ENCODE data around the gene FOSL1.
A peak's percentile ranks its signal among the peaks of the same experiment; 100 is the strongest.

The FOSL1 gene

GRCh38 chr11:65870706-65871681, 29.2 kb downstream of the FOSL1 start:
- Histone ChIP-seq H3K27me3 (ENCODE audit: control insufficient read depth, insufficient read depth, low read length) (peaks cover 15% of the 10 kb centered on the region), H3K4me1 (ENCODE audit: control insufficient read depth, insufficient read depth, low read length) (no peaks in the 10 kb centered on the region), H3K4me3 (ENCODE audit: low read depth, low read length) (no peak overlapping the region), H3K36me3 (ENCODE audit: control insufficient read depth, insufficient read depth, low read length) (no peaks in the 10 kb centered on the region), H3K9ac (ENCODE audit: low read depth, low read length) (no peak overlapping the region), H3K9me3 (ENCODE audit: control insufficient read depth, insufficient read depth, low read length) (no peaks in the 10 kb centered on the region)

- Histone ChIP-seq H3K4me1 (ENCODE audit: control insufficient read depth, insufficient read depth, low read length) (no peaks in the 10 kb centered on the region), H3K4me3 (ENCODE audit: low read depth, low read length) (no peak overlapping the region), H3K9ac (ENCODE audit: low read depth, low read length) (no peak overlapping the region), H3K36me3 (ENCODE audit: control insufficient read depth, insufficient read depth, low read length) (peaks cover 5% of the 10 kb centered on the region), H3K27me3 (ENCODE audit: control insufficient read depth, insufficient read depth, low read length) (peaks cover 15% of the 10 kb centered on the region), H3K9me3 (ENCODE audit: control insufficient read depth, insufficient read depth, low read length) (no peaks in the 10 kb centered on the region)
These were observed 29.9 kb downstream of the FOSL1 start for GRCh38 chr11:65870307-65870658.

DNA sequence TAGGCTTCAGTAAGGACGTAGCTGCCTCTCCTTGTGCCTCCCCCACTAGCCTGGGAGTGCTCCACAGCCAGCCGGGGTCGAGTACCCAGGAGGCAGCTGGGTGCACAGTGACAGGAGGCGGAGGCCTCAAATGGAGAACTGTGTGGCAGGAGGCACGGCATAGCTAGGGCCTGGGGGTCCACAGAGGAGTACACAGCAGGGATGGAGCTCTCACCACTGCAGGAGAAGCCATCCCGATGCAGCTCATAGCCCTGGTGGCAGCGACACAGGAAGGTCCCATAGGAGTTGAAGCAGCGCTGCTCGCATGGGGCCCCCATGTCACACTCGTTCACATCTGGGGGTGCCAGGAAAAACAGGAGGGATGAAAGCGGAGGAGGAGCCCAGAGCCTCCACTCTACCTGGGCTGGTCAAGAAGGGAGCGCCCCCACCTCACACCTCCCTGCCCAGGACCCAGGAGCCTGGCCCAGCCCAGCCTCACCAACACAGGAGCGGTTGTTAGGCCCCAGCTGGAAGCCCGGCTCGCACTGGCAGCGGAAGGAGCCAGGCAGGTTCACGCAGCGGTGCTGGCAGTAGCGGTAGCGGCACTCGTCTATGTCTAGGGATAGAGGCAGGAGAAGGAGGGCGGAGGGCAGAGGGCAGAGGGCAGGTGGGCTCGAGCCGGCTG, 30.4 kb downstream of the FOSL1 start:
- peaks cover 8% of the 10 kb centered on the region for H3K36me3 ChIP-seq (ENCODE audit: control insufficient read depth, insufficient read depth, low read length)
- no peaks in the 10 kb centered on the region for H3K9me3 ChIP-seq (ENCODE audit: control insufficient read depth, insufficient read depth, low read length)
- no peak overlapping the region for H3K4me3 ChIP-seq (ENCODE audit: low read depth, low read length)
- no peak overlapping the region for H3K9ac ChIP-seq (ENCODE audit: low read depth, low read length)
- H3K27me3 ChIP-seq (ENCODE audit: control insufficient read depth, insufficient read depth, low read length), result peaks cover 15% of the 10 kb centered on the region
- H3K4me1 ChIP-seq (ENCODE audit: control insufficient read depth, insufficient read depth, low read length), result no peaks in the 10 kb centered on the region

- no peaks in the 10 kb centered on the region for H3K4me1 ChIP-seq (ENCODE audit: control insufficient read depth, insufficient read depth, low read length)
- H3K4me3 ChIP-seq (ENCODE audit: low read depth, low read length), result no peak overlapping the region
- no peaks in the 10 kb centered on the region for H3K9me3 ChIP-seq (ENCODE audit: control insufficient read depth, insufficient read depth, low read length)
- peaks cover 14% of the 10 kb centered on the region for H3K36me3 ChIP-seq (ENCODE audit: control insufficient read depth, insufficient read depth, low read length)
- no peak overlapping the region for H3K9ac ChIP-seq (ENCODE audit: low read depth, low read length)
- peaks cover 15% of the 10 kb centered on the region for H3K27me3 ChIP-seq (ENCODE audit: control insufficient read depth, insufficient read depth, low read length)
These were observed 31.3 kb downstream of the FOSL1 start for GRCh38 chr11:65868907-65869306.

GRCh38 chr11:65868076-65868667, 32.0 kb downstream of the FOSL1 start:
- peaks cover 15% of the 10 kb centered on the region for H3K27me3 ChIP-seq (ENCODE audit: control insufficient read depth, insufficient read depth, low read length)
- peaks cover 21% of the 10 kb centered on the region for H3K36me3 ChIP-seq (ENCODE audit: control insufficient read depth, insufficient read depth, low read length)

DNA sequence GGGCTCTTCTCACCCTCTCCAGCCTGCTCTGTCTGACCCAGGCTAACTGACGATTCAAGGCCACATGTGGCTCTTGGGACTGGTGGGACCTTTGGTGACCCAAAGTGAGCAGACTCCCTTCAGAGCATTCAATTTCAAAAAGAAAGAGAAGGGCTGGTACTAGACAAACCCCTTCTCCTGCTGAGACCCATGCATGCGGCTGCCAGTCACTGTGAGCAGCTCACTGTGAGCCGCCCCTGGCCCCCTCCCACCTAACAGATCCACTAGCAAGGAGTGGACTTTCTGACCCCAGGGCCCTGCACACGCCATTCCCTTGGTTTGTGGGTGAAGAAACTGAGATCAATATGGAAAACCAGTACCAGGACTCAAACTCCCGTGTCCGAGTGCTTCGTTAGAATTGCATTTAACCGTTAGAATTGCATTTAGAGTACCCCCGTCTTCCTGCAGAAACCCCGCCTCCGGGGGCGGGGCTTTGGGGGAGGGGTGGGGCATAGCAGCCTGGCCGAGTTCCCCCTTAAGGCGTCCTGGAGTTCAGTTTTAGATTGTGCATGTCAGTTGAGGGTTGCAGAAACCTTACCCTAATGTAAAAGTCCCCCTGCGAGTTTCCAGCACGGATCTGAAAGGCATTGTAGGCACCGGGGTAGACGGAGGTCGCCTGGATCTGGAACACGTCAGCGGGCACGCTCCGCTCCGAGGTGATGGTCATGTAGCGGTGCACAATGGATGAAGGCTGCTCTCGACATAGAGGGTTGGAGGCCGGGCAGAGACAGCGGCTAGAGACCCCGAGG, 32.7 kb downstream of the FOSL1 start:
- Histone ChIP-seq H3K4me3 (ENCODE audit: low read depth, low read length) (peak overlapping the region; percentile 71), H3K36me3 (ENCODE audit: control insufficient read depth, insufficient read depth, low read length) (peaks cover 27% of the 10 kb centered on the region), H3K9ac (ENCODE audit: low read depth, low read length) (no peak overlapping the region), H3K27me3 (ENCODE audit: control insufficient read depth, insufficient read depth, low read length) (peaks cover 15% of the 10 kb centered on the region), H3K4me1 (ENCODE audit: control insufficient read depth, insufficient read depth, low read length) (no peaks in the 10 kb centered on the region), H3K9me3 (ENCODE audit: control insufficient read depth, insufficient read depth, low read length) (no peaks in the 10 kb centered on the region)

More at GRCh38 chr11:65868076-65868667, 32.0 kb downstream of the FOSL1 start:
- Histone ChIP-seq H3K9ac (ENCODE audit: low read depth, low read length) (no peak overlapping the region), H3K4me3 (ENCODE audit: low read depth, low read length) (peak overlapping the region; percentile 71), H3K9me3 (ENCODE audit: control insufficient read depth, insufficient read depth, low read length) (no peaks in the 10 kb centered on the region), H3K4me1 (ENCODE audit: control insufficient read depth, insufficient read depth, low read length) (no peaks in the 10 kb centered on the region)

- Histone ChIP-seq H3K4me1 (ENCODE audit: control insufficient read depth, insufficient read depth, low read length) (no peaks in the 10 kb centered on the region), H3K27me3 (ENCODE audit: control insufficient read depth, insufficient read depth, low read length) (peaks cover 11% of the 10 kb centered on the region), H3K4me3 (ENCODE audit: low read depth, low read length) (no peak overlapping the region), H3K9me3 (ENCODE audit: control insufficient read depth, insufficient read depth, low read length) (no peaks in the 10 kb centered on the region), H3K36me3 (ENCODE audit: control insufficient read depth, insufficient read depth, low read length) (peaks cover 27% of the 10 kb centered on the region), H3K9ac (ENCODE audit: low read depth, low read length) (no peak overlapping the region)
These were observed 33.5 kb downstream of the FOSL1 start for GRCh38 chr11:65866509-65867283.

GRCh38 chr11:65865550-65866172, 34.5 kb downstream of the FOSL1 start:
- H3K27me3 ChIP-seq (ENCODE audit: control insufficient read depth, insufficient read depth, low read length), result peaks cover 6% of the 10 kb centered on the region
- H3K9me3 ChIP-seq (ENCODE audit: control insufficient read depth, insufficient read depth, low read length), result no peaks in the 10 kb centered on the region
- H3K36me3 ChIP-seq (ENCODE audit: control insufficient read depth, insufficient read depth, low read length), result peaks cover 27% of the 10 kb centered on the region
- peaks cover 3% of the 10 kb centered on the region for H3K4me1 ChIP-seq (ENCODE audit: control insufficient read depth, insufficient read depth, low read length)
- no peak overlapping the region for H3K9ac ChIP-seq (ENCODE audit: low read depth, low read length)
- no peak overlapping the region for H3K4me3 ChIP-seq (ENCODE audit: low read depth, low read length)

- H3K27me3 ChIP-seq (ENCODE audit: control insufficient read depth, insufficient read depth, low read length), result peaks cover 6% of the 10 kb centered on the region
- H3K36me3 ChIP-seq (ENCODE audit: control insufficient read depth, insufficient read depth, low read length), result peaks cover 27% of the 10 kb centered on the region
- no peaks in the 10 kb centered on the region for H3K9me3 ChIP-seq (ENCODE audit: control insufficient read depth, insufficient read depth, low read length)
- no peak overlapping the region for H3K4me3 ChIP-seq (ENCODE audit: low read depth, low read length)
- H3K4me1 ChIP-seq (ENCODE audit: control insufficient read depth, insufficient read depth, low read length), result peaks cover 3% of the 10 kb centered on the region
- no peak overlapping the region for H3K9ac ChIP-seq (ENCODE audit: low read depth, low read length)
These were observed 35.3 kb downstream of the FOSL1 start for GRCh38 chr11:65864706-65865471.

All from iPS-15b (cell line).